Neural progenitor cell (in vitro differentiated cells): Measurements from ENCODE around the gene PCSK2.

ENCODE experiments used
- EZH2phosphoT487 ChIP-seq: fragments of 200-600 bp; sonication (generic); IDR thresholded peaks from 2 replicates; pipeline ENCODE4 v1.6.1; 2017; ENCODE audit warnings: antibody characterized with exemption
- TF ChIP-seq, protein P1 (sequence below): fragments of 200-600 bp; sonication (generic); IDR thresholded peaks from 2 replicates; pipeline ENCODE4 v1.5.1; 2017; ENCODE audit warnings: antibody characterized with exemption, mild to moderate bottlenecking

DNA sequence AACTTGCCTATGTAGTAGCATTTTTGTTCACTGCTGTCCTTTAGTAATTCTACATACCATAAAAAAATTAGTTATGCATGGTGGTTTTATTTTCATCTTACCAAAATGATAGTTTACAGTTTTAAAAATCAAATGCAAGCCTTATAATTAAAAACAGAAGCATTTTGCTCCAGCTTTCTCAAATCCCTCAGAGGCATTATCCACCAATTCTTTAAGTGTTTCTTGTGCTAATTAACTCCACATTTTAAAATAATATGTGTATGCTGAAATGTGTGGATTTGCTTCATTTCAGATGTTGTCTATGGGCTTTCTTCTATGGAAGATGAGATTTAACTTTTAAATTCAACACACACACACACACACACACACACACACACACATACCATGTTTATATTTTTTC, 49.3 kb downstream of the PCSK2 start:
- TF ChIP-seq, protein P1, sequence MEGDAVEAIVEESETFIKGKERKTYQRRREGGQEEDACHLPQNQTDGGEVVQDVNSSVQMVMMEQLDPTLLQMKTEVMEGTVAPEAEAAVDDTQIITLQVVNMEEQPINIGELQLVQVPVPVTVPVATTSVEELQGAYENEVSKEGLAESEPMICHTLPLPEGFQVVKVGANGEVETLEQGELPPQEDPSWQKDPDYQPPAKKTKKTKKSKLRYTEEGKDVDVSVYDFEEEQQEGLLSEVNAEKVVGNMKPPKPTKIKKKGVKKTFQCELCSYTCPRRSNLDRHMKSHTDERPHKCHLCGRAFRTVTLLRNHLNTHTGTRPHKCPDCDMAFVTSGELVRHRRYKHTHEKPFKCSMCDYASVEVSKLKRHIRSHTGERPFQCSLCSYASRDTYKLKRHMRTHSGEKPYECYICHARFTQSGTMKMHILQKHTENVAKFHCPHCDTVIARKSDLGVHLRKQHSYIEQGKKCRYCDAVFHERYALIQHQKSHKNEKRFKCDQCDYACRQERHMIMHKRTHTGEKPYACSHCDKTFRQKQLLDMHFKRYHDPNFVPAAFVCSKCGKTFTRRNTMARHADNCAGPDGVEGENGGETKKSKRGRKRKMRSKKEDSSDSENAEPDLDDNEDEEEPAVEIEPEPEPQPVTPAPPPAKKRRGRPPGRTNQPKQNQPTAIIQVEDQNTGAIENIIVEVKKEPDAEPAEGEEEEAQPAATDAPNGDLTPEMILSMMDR = no peak
- no peak for TF ChIP-seq EZH2phosphoT487
